T-cell (primary cell): ENCODE results near the gene CCRL2. TPM values are rescaled to one million over a fixed set of nuclear protein-coding genes. Genes with fewer than 3 reads are reported as not detected.
"Not testable (repeated sequence)": the region's sequence is repeated elsewhere in the genome, so short reads cannot be mapped to it uniquely, and the experiment has no call there.

Experiments used
- ATAC-seq, 4 experiments: fragments of 200-7000 bp in 3 of 4; fragments of 150-1000 bp in 1 of 4; cut with Tn5 transposase; replicated peaks in 1 of 4; 1 replicate in 3 of 4; 2 replicates in 1 of 4; pipeline ENCODE4 v1.10.0; 2021; ENCODE audit warnings: moderate library complexity in 3 of 4, mild to moderate bottlenecking in 2 of 4, moderate number of reproducible peaks in 1 of 4
- CTCF ChIA-PET, 2 donors: fragments of 300-600 bp; sonication (Branson Sonifier 250); formaldehyde crosslinking; loops; one replicate each; lab custom pipeline; 2022; ENCODE audit warnings: antibody characterized with exemption in 2 of 2; lab: Charles Lee
- POLR2A ChIA-PET, 2 donors: fragments of 300-600 bp; sonication (Branson Sonifier 250); formaldehyde crosslinking; loops; one replicate each; lab custom pipeline; 2022; ENCODE audit warnings: antibody characterized with exemption in 2 of 2; lab: Charles Lee
- DNase-seq, 35 experiments: peaks; one replicate each; pipeline versions ENCODE4 v3.0.0 to v3.0.0-alpha.2; 2013 to 2023
- H3K27ac ChIP-seq: one replicate; pipeline ENCODE4 v1.5.1; 2013; ENCODE audit warnings: low read length
- H3K27me3 ChIP-seq, 2 experiments: replicated peaks in 1 of 2; 1 replicate in 1 of 2; 2 replicates in 1 of 2; pipeline versions ENCODE4 v1.6.1 to v1.7.0; 2013; ENCODE audit warnings: low read length in 1 of 2, mixed read lengths in 1 of 2; ENCODE audit not compliant: control insufficient read depth in 2 of 2, insufficient read depth in 2 of 2; ENCODE audit errors: extremely low read depth in 1 of 2
- H3K36me3 ChIP-seq, 2 donors: 1 replicate in 1 of 2; 2 replicates in 1 of 2; pipeline versions ENCODE4 v1.6.1 to v1.7.0; 2013; ENCODE audit warnings: low read length in 1 of 2; ENCODE audit not compliant: control insufficient read depth in 2 of 2, insufficient read depth in 1 of 2; ENCODE audit errors: extremely low read depth in 1 of 2
- H3K4me1 ChIP-seq, 2 experiments: 1 replicate in 1 of 2; 2 replicates in 1 of 2; pipeline versions ENCODE4 v1.6.1 to v1.7.0; 2013; ENCODE audit warnings: low read length in 2 of 2, mixed read lengths in 1 of 2; ENCODE audit not compliant: insufficient read depth in 2 of 2, control insufficient read depth in 1 of 2; ENCODE audit errors: extremely low read depth in 1 of 2
- H3K4me3 ChIP-seq, 2 donors: 1 replicate in 1 of 2; 2 replicates in 1 of 2; pipeline versions ENCODE4 v1.5.1 to v1.7.0; 2013; ENCODE audit warnings: mild to moderate bottlenecking in 2 of 2, low read length in 1 of 2, moderate library complexity in 1 of 2; ENCODE audit not compliant: control insufficient read depth in 1 of 2; ENCODE audit errors: extremely low read depth in 1 of 2
- H3K9me3 ChIP-seq: 2 replicates; pipeline ENCODE4 v1.7.0; 2013
- H3K27ac Mint-ChIP-seq, 2 donors: one replicate each; pipeline ENCODE4 v1.8.0; 2020 to 2021; ENCODE audit warnings: mild to moderate bottlenecking in 2 of 2, mixed read lengths in 2 of 2
- H3K27me3 Mint-ChIP-seq, 2 donors: one replicate each; pipeline ENCODE4 v1.8.0; 2021 to 2022; ENCODE audit warnings: mixed read lengths in 2 of 2
- H3K36me3 Mint-ChIP-seq: one replicate; pipeline ENCODE4 v1.8.0; 2021; ENCODE audit warnings: mixed read lengths
- H3K4me1 Mint-ChIP-seq, 3 donors: one replicate each; pipeline ENCODE4 v1.8.0; 2020 to 2022; ENCODE audit warnings: mixed read lengths in 3 of 3, mild to moderate bottlenecking in 1 of 3
- H3K4me3 Mint-ChIP-seq, 3 donors: one replicate each; pipeline ENCODE4 v1.8.0; 2020 to 2022; ENCODE audit warnings: mild to moderate bottlenecking in 3 of 3, mixed read lengths in 3 of 3, moderate library complexity in 3 of 3
- H3K9me3 Mint-ChIP-seq, 3 donors: one replicate each; pipeline ENCODE4 v1.8.0; 2020 to 2022; ENCODE audit warnings: mixed read lengths in 3 of 3
- WGBS: methylation state at CpG from one replicate; pipeline ENCODE4 v1.1.5; 2013; ENCODE audit warnings: missing lambda C conversion rate; ENCODE audit not compliant: insufficient coverage; 5-methylcytosine and 5-hydroxymethylcytosine counted together
- total RNA-seq, 35 experiments: library from RNA in 6 of 35; stranded (reverse) in 6 of 35; fragments of 120-200 nt in 1 of 35; gene quantifications; one replicate each; pipeline versions ENCODE4 v1.2.1 to v1.2.4 and lab custom pipeline; 2013 to 2026

The CCRL2 gene
- total RNA-seq, 5 donors from 2014 or later (not counting 1 experiment from before 2014, with no cell fraction given), result 1.1 to 2.5 (median 1.6) TPM

GRCh38 chr3:46417841-46418611, 11.0 kb downstream of the CCRL2 start:
- Histone ChIP-seq H3K4me3 (no peak overlapping the region), H3K27ac (no peak overlapping the region), H3K27me3 (no peaks in the 10 kb centered on the region), H3K36me3 (no peaks in the 10 kb centered on the region), H3K9me3 (no peaks in the 10 kb centered on the region), H3K4me1 (no peaks in the 10 kb centered on the region)
- H3K4me1 Mint-ChIP-seq, result peaks cover 7 to 15% (median 7%) of the 10 kb centered on the region in 3 donors
- H3K9me3 Mint-ChIP-seq, result no peaks in the 10 kb centered on the region
- WGBS, result 81% methylated on average over 6 of the region's 9 CpGs
- DNase-seq (no peak), ATAC-seq (no peak)
- no peak overlapping the region for H3K4me3 Mint-ChIP-seq
- ChIA-PET CTCF (interaction anchor here in 1 of 2 donors (0.5 kb wide), 1 partner anchor 703 kb away, joined by 3 read pairs; no protein-coding TSS in a partner anchor), POLR2A (no interaction called here)
- no peak overlapping the region for H3K27ac Mint-ChIP-seq
- H3K27me3 Mint-ChIP-seq, result no peaks in the 10 kb centered on the region
- no peaks in the 10 kb centered on the region for H3K36me3 Mint-ChIP-seq

GRCh38 chr3:46419816-46420215, 12.8 kb downstream of the CCRL2 start:
- no peaks in the 10 kb centered on the region for H3K36me3 Mint-ChIP-seq
- ATAC-seq (no peak), DNase-seq (no peak)
- no peak overlapping the region for H3K4me3 ChIP-seq
- no peaks in the 10 kb centered on the region for H3K27me3 Mint-ChIP-seq
- H3K27me3 ChIP-seq, result no peaks in the 10 kb centered on the region
- no peak overlapping the region for H3K27ac ChIP-seq
- H3K36me3 ChIP-seq, result no peaks in the 10 kb centered on the region
- H3K4me1 ChIP-seq, result no peaks in the 10 kb centered on the region
- ChIA-PET CTCF (no interaction called here), POLR2A (no interaction called here)
- no peaks in the 10 kb centered on the region for H3K9me3 ChIP-seq
- 97% methylated on average over 4 of the region's 4 CpGs for WGBS
- H3K27ac Mint-ChIP-seq, result no peak overlapping the region
- peaks cover 7 to 15% (median 7%) of the 10 kb centered on the region in 3 donors for H3K4me1 Mint-ChIP-seq
- H3K4me3 Mint-ChIP-seq, result no peak overlapping the region
- no peaks in the 10 kb centered on the region for H3K9me3 Mint-ChIP-seq

- Histone ChIP-seq H3K36me3 (no peaks in the 10 kb centered on the region), H3K27me3 (no peaks in the 10 kb centered on the region), H3K27ac (no peak overlapping the region), H3K4me1 (no peaks in the 10 kb centered on the region), H3K4me3 (no peak overlapping the region), H3K9me3 (no peaks in the 10 kb centered on the region)
- ChIA-PET CTCF (interaction anchor here in 1 of 2 donors (0.6 kb wide), 1 partner anchor 1446 kb away, joined by 3 read pairs; no protein-coding TSS in a partner anchor), POLR2A (interaction anchor here in 1 of 2 donors (0.6 kb wide), 1 partner anchor 145 kb away, joined by 3 read pairs; no protein-coding TSS in a partner anchor)
- 100% methylated on average over 1 of the region's 2 CpGs for WGBS
- no peaks in the 10 kb centered on the region for H3K9me3 Mint-ChIP-seq
- H3K27me3 Mint-ChIP-seq, result no peaks in the 10 kb centered on the region
- DNase-seq (no peak), ATAC-seq (no peak)
- H3K36me3 Mint-ChIP-seq, result no peaks in the 10 kb centered on the region
- H3K4me3 Mint-ChIP-seq, result no peak overlapping the region
- H3K27ac Mint-ChIP-seq, result no peak overlapping the region
- H3K4me1 Mint-ChIP-seq, result peaks cover 4 to 12% (median 4%) of the 10 kb centered on the region in 3 donors
These were observed 13.9 kb downstream of the CCRL2 start for GRCh38 chr3:46420931-46421330.

- H3K36me3 Mint-ChIP-seq, result no peaks in the 10 kb centered on the region
- no peak overlapping the region for H3K4me3 Mint-ChIP-seq
- Histone ChIP-seq H3K9me3 (no peaks in the 10 kb centered on the region), H3K4me1 (peaks cover 0 to 5% of the 10 kb centered on the region in 2 experiments), H3K4me3 (no peak overlapping the region), H3K36me3 (no peaks in the 10 kb centered on the region), H3K27me3 (no peaks in the 10 kb centered on the region), H3K27ac (no peak overlapping the region)
- peaks cover 10 to 13% (median 12%) of the 10 kb centered on the region in 3 donors for H3K4me1 Mint-ChIP-seq
- DNase-seq (no peak), ATAC-seq (no peak)
- no peaks in the 10 kb centered on the region for H3K27me3 Mint-ChIP-seq
- WGBS, result 100% methylated on average over 2 of the region's 6 CpGs
- no peaks in the 10 kb centered on the region for H3K9me3 Mint-ChIP-seq
- no peak overlapping the region for H3K27ac Mint-ChIP-seq
- ChIA-PET POLR2A (no interaction called here), CTCF (no interaction called here)
These were observed 15.6 kb downstream of the CCRL2 start for GRCh38 chr3:46422617-46423016.

- H3K9me3 Mint-ChIP-seq, result no peaks in the 10 kb centered on the region
- H3K4me3 ChIP-seq, result no peak overlapping the region
- ChIA-PET CTCF (no interaction called here), POLR2A (no interaction called here)
- no peak for ATAC-seq
- no peak overlapping the region for H3K4me3 Mint-ChIP-seq
- H3K27me3 ChIP-seq, result no peaks in the 10 kb centered on the region
- peaks cover 10 to 13% (median 12%) of the 10 kb centered on the region in 3 donors for H3K4me1 Mint-ChIP-seq
- H3K27me3 Mint-ChIP-seq, result no peaks in the 10 kb centered on the region
- no peaks in the 10 kb centered on the region for H3K9me3 ChIP-seq
- DNase-seq, result no peak
- no peaks in the 10 kb centered on the region for H3K36me3 Mint-ChIP-seq
- no peak overlapping the region for H3K27ac Mint-ChIP-seq
- no peak overlapping the region for H3K27ac ChIP-seq
- no peaks in the 10 kb centered on the region for H3K36me3 ChIP-seq
- no CpG with 5 or more reads among the region's 5 CpGs for WGBS
- peaks cover 0 to 5% of the 10 kb centered on the region in 2 experiments for H3K4me1 ChIP-seq
These were observed 16.5 kb downstream of the CCRL2 start for GRCh38 chr3:46423588-46423987.

GRCh38 chr3:46426476-46426875, 19.4 kb downstream of the CCRL2 start:
- ATAC-seq, DNase-seq, H3K36me3 Mint-ChIP-seq, H3K27ac Mint-ChIP-seq, H3K4me1 ChIP-seq, H3K4me3 Mint-ChIP-seq, H3K36me3 ChIP-seq, POLR2A ChIA-PET, H3K27me3 ChIP-seq, H3K9me3 Mint-ChIP-seq, CTCF ChIA-PET, H3K27ac ChIP-seq, H3K9me3 ChIP-seq, H3K4me3 ChIP-seq, H3K27me3 Mint-ChIP-seq: not testable (repeated sequence)
- H3K4me1 Mint-ChIP-seq, result peaks cover 10 to 13% (median 12%) of the 10 kb centered on the region in 3 donors
- WGBS, result 29% methylated on average over 1 of the region's 4 CpGs
